Bone marrow (tissue), 2 donors: ENCODE results near the gene NUDT16.

ENCODE experiments used
- DNase-seq, 2 donors: peaks; one replicate each; lab custom pipeline; 2025; lab: John Stamatoyannopoulos, UW

NUDT16 gene

DNA sequence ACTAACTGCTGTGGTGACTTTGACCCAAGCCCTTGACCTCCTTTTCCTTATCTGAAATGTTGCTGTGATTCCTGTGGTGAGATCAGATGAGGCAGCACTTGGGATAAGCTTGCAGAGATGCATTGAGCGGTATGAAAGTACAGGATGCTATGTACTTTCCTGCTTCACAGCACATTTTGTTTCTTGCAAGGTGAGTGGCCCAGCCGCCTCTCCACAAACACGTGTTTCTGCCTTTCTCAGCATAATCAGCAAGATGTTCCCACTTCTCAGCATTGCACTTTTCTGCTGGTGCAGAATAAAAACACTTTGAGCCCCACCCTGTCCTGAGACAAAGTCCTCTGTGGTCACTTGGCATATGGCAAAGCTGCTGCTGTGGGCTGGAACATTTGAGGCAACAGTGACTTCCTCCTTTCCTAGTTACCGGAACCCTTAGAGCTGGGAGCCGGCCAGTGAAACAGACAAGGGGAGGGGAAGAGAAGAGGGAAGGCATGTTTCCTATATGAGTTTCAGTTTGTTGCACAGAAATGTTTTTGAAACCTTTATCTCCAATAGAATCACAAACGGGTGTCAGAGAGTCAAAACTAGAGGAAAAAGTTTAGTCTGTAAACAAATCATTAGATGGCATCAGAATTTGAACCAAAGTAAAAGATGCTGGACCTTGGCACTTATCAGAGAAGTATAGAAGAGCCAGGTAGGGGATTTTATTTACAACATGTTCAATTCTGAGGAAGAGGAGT lies 5.0 kb downstream of the NUDT16 start:
- peak in 1 of 2 donors; percentile 65 for DNase-seq

DNA sequence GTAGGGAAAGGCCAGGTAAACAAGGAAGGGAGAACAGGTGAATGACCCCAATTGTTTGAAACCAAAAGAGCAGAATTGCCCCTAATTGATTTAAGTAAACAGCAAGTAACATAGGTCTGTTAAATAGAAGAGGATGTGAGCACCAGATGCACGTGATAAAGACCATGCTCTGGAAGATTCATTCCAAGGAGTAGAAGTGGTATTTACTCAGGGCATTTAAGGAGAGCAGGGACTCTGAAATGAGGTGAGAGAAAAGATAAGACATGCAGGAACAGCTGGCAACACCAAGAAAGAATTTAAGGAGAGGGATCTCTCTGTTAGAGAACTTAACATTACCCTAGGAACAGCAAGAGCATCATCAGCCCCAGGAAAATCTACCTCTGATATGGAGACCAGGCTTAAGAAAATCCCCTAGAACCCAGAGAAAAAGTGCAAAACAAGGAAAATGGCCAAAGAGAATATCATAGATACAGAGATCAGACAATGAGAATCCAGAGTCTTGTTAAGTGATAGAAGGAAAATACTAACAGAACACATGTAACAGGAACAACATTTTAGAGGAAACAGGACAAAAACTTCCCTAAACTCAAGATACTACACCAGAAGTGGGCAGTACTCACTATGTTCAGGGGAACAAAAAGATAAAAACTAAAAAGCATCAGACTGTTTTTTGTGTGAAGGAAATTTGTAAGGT lies 6.4 kb downstream of the NUDT16 start:
- no peak for DNase-seq

DNA sequence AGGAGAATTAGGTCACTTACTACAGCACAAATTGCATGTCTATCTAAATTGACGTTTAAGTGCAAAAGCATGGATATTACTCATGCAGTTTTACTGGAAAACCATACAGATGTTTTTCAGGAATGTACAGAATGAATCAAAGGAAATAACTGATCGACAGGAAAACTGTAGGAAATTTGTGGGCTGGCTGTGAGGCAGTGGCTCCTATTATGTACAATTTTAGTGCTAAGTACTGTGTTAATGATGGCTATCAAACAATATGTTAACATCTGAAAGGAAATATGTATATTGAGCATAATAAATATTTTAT lies 6.9 kb downstream of the NUDT16 start:
- DNase-seq = no peak

DNA sequence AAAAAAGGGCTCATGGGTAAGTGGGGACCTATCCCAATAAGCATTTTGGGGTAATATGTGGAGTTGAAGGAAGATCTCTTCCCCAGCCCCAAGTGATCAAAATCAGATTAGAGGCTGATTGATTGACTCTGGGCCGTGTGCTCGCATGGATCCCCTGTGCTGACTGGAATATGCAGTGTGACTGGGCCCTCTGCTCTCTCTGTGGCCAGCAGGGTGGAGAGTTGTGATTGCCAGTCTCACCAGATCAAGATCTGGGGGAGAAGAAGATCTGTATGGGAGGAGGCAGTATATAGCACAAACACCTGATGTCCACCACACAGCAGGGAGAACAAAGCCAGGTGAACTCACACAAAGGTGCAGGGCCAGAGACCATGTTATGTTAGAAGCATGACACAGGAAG lies 8.8 kb downstream of the NUDT16 start:
- no peak for DNase-seq

DNA sequence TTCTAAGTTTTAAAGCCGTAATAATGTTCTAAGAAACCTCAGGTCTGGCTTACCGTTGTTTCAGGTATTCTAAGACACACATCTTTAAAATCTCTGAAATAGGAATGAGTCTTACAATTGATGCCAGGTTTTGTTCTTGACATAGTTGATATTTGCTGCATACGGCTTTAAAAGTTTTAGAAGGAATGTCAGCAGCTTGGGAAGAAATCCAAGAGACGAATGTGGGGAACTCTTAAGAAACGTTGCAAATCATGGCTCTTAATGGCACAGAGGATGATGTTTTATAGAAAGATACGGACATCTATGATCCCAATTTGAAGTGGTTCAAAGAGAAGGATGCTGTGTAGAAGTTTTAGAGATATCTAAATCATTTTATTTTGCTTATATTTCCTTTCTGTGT lies 11.5 kb downstream of the NUDT16 start:
- DNase-seq = no peak

DNA sequence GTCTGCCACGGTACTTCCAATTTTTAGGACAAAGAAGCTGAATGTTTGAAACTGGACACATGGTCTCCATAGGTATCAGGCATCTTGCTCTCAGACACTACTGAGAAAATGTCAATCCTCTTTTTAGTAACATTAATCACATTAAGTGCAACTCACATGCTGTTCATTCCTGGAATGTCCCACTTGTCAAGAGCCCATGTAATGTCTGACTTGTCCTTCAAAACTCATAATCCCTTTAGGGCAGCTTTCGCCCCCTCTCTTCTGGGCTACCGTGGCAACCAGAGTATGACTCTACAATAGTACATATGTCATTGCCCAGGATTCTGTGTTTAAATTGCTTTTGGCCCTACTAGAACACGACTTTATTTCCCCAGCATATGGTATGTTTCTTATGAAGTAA lies 12.3 kb downstream of the NUDT16 start:
- no peak for DNase-seq

DNA sequence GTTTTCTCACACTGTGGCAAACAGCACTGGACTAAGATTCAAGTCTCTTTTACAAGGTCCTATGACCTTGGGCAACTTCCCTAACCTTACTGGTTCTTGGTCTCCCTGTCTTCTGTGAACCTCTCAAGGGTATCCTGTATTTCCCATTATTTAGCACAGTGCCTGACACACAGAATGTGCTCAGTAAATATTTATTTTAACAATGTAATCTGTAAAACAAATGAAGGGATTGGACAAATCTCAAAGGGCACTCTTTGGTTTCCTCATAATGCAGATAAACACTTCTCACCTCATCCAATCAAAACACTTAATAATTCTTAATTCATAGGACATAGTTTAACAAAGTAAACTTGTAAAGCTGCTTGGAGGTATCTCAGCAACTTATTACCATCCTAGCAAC lies 12.8 kb downstream of the NUDT16 start:
- DNase-seq = no peak

DNA sequence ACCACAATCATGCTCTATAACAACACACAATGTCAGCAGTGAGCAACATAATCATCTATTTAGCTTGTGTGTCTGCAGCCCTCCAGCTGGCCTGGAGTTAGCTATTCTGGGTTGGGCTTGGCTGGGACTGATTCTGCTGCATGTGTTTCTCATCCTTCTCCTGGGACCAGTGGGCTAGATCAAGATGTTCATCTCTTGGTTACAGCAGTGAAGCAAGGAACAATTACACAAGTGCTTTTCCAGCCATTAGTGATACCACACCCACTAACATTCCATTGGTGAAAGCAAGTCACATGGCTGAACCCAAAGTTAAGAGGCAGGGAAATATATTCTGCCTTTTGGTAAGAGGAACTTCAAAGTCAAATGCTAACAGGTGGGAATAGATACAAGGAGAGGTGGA lies 14.6 kb downstream of the NUDT16 start:
- DNase-seq = no peak

DNA sequence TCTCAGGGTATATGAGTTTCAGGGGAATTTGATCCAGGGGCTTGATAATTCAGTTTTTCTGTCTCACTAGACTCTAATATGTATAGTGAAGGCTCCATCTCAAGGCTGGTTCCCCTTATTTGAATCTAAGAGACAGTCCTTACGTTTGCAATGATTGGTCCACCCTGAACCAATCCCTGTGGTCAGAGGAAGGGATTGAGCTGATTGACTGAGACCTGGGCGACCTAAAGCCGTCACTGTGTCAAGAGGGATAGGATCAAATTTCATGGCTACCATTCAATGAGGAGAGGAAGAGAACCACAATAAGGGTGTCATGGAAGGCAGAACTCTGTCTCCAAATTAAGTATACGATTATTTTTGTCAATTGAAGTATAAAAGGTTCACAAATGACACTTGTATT lies 16.3 kb downstream of the NUDT16 start:
- no peak for DNase-seq

DNA sequence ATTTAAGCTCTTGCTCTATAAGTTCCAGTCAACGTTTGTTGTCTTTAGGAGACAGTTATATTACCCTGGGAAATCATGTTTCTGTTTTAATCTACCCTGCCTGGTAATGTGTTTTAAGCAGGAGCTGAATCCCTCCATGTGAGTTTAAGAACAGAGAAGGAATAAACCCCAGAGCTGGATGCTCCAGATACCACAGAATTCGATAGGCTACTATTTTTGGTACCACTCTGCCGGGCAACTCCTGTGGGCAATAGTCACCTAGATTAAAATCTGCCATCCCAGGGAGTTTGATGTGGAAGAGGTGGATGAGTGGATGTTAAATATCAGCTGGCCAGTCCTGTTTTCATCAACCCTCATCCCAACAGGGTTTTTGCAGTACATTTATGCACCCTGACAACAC lies 20.4 kb downstream of the NUDT16 start:
- DNase-seq = no peak

DNA sequence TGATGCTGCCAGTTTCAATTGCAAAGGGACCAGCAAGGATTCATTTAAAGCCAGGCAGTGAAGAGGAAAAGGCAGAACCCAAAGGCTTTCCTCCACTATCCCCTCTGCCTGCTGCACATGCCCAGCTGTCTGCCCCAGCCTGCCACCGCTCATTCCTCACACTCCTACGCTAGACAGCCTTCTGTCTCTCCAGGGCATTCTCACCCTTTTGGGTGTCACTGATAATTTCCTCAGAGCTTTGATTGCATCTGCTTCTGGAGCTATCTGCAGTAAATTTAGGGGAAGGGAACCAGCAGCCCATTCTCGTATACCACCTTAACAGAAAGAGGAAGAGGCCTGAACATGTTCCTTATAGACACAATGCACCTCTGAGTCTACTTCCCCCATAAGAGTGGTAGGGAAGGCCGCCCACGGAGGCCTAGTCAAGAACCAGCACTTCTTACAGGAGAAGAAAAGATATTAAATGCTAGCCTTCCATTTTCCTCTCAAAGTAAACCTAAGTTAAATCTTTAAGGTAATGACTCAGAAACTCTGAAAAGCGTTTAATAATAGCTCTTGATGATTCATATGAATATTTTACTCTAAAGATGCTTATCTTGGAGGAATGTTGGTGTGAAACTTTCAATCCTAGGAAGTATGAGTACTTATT lies 20.9 kb downstream of the NUDT16 start:
- DNase-seq = peak in 1 of 2 donors; percentile 59

DNA sequence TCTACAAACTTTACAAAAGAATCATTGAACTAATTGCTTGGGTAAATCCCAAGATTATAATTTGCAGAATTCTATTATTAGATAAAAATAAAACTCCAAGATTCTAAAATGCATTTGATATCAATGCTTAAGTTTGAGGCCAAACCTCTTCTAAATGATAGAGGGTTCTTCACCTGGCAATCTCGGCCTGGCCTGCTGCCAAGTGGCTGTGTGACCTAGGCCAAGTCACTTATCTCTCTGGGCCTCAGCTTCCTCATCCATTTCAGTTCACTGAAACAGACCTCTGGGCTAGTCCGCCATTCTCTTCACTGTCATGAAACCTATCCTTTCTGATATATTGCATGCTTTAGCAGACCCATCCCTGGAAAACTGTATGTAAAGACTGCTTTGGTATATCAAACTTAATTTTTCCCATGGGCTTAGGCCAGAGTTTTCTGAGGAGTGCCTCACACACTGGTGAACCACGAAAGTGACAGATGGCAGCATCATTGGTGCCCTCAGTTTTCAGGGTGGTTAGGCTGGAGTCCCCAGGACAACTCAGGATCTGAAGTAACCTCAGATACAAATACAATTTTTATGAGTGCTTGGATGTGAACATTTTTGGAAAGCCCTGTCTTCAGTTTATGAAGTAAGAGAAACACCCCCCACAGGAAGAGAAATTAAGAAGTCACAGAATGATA lies 21.8 kb downstream of the NUDT16 start:
- DNase-seq = no peak

DNA sequence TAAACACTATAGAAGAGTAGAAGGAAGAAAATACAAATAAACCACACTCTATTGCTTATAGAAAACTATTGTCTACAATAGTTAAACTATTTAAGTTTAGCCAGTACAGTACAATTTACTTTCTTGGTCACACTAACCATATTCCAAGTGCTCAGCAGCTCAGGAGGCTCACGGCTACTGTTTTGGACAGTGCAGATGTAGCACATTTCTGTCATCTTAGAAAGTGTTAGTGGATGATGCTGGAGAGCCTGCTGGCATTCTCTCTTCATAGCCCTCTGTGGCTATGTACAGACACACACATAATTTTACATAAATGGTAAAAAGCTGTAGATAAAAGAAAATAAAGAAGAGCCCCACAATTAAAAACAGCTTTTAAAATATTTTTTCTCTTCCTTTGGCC lies 23.8 kb downstream of the NUDT16 start:
- no peak for DNase-seq

DNA sequence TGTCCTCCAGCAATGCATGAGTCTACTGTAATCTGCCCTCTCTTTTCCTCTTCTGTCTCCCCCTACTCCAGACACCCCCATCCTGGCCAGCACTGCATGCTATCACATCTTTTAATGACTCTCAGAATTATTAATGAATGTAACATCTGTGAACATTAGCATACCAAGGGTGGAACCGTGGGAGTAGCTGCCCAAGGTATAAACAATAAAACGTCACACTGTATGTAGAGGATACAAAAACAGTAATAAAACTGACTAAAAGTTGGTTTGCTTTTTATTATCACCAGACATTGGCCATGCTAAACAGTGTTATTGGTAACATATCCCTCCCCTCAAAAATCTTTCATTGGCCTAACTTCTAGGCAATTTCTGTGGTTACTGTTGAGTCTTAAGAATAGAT lies 24.7 kb downstream of the NUDT16 start:
- no peak for DNase-seq

DNA sequence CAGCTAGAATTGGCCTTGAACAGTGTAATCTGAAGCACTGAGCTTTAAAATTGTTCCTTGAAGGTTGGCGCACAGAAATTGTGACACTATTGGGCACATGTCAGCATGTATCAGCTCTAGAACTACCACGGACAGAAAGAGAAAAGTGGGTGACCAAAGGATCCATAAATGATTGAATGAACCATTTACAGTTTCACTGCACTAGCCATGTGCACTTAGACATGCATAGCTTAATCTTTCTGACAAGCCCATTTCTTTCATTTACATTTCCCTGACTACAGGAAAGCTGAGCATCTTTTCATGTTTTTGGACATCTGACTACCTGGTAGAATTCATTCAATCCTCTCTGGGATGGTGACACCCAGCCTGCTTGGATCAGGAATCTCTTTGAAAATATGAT lies 36.2 kb downstream of the NUDT16 start:
- DNase-seq = no peak

DNA sequence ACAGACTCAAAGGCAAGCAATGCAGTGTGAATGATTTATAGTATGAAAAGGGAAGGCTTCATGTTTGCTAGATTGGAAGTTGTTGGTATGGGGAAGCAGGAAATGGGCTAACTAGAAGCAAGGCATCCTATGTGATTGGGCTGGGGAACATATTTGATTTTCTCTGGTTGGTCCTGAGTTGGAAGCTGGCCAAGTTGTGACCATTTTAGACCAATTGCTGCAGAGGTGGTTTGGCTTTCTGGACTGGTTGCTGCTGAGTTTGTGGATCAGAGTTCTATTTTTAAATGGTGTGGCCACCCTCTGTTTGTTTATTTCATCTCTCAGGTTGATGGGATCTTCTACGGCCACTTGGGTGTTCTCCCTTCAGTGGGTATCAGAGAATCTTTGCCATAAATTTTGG lies 39.7 kb downstream of the NUDT16 start:
- DNase-seq = no peak

DNA sequence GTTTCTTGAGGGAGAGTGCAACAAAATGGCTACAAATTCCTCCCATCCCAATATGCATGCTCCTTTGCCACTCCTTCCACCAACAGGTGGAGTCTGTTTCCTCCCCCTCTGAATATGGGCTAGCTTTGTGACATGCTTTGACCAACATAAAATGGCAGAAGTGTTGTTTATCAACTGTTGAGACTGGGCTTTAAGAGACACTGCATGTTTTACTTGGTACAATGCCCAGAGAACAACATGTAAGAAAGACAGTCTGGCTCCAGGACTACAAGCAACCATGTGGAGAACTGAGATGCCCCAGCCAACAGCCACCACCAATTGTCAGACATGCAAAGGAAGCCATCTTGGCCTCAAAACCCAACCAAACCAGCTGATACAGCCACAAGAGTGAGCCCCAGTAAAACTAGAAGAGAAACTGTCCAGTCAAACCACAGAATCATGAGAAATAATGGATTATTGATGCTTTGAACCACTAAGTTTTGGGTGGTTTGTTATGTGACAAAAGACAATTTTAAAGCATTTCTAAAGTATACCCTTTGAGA lies 40.5 kb downstream of the NUDT16 start:
- no peak for DNase-seq

DNA sequence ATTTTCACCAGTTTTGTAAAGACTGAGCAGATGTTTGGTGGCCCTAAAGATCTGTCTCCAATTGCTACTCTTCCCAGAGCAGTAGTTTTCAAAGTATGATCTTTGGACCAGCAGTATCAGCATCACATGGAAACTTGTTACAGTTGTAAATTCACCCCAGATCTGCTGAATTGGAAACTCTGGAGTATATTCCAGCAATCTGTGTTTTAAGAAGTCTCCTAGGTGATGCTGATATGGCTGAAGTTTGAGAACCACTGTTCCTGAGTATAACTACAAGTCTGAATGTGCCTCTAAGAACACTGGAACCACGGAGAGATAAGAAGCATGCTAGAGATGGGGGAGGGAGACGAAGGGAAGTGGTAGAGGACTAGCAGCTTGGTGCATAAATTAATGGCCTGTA lies 45.7 kb downstream of the NUDT16 start:
- no peak for DNase-seq

DNA sequence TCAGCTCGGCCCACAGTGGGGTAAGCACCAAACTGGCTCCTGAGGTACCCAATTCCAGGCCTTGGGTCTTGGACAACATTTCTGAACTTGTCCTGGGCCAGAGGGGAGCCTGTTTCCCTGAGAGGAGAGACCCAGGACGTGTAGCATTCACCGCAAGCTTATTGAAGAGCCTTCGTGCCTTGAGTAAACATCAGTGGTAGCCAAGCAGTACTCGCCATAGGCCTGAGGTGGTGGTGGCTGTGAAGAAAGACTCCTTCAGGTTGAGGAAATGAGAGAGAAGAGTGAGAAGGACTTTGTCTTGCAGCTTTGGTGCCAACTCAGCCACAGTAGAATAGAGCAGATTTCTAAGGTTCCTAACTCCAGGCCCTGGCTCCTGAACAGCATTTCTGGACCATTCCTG lies 50.2 kb downstream of the NUDT16 start:
- DNase-seq = no peak

DNA sequence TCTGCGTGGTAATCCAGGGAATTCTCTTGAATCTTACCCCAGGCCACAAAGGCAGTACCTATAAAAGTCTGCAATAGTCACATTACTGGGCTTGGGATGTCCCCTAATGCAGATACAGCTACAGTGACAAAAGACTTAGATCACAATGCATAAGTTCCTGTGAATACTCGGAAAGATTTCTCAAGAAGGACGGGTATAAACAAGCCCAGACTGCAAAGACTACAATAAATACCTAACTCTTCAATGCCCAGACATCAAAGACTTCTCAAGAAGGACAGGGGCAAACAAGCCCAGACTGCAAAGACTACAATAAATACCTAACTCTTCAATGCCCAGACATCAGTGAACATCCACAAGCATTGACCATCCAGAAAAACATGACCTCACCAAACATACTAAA lies 50.9 kb downstream of the NUDT16 start:
- no peak for DNase-seq

DNA sequence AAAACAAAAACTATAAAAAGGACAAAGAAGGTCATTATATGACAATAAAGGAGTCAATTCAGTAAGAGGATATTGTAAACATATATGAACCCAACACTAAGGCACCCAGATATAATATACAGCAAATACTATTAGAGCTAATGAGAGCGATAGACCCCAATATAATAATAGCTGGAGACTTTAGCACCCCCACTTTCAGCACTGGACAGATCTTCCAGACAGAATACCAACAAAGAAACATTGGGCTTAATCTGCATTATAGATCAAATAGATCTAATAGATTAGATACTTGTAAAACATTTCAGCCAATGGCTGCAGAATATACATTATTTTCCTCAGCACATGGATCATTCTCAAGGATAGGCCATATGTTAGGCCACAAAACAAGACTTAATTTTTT lies 53.4 kb downstream of the NUDT16 start:
- no peak for DNase-seq
